ENCODE results near the gene CCDC137.

CCDC137 gene

DNA sequence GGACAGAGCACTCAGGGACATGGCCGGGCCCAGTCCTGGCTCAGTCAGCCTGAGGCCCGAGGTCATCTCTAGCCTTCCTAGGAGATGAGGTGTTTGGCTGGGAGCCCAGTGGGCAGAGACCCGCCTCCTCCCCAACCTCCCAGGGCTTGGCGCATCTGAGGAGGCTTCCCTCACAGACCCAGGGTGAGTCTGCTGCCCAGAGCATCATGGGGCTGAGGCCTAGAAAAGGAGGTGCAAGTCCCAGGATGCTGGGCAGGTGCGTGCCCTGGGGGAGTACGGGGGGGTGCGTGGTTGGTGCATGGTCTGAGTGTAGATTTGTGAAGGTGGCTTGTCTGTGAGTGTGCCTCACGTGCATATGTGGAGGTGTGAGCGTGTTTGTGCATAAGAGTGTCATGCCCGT is 14.8 kb upstream of the CCDC137 start:
- H3K4me3 ChIP-seq (ENCODE audit: low read depth, low read length) = no peak overlapping the region
- TF ChIP-seq CTCF (IDR thresholded peaks at IDR 0.05; ENCODE audit: borderline replicate concordance, insufficient read depth, low read depth, low read length) = no peak

DNA sequence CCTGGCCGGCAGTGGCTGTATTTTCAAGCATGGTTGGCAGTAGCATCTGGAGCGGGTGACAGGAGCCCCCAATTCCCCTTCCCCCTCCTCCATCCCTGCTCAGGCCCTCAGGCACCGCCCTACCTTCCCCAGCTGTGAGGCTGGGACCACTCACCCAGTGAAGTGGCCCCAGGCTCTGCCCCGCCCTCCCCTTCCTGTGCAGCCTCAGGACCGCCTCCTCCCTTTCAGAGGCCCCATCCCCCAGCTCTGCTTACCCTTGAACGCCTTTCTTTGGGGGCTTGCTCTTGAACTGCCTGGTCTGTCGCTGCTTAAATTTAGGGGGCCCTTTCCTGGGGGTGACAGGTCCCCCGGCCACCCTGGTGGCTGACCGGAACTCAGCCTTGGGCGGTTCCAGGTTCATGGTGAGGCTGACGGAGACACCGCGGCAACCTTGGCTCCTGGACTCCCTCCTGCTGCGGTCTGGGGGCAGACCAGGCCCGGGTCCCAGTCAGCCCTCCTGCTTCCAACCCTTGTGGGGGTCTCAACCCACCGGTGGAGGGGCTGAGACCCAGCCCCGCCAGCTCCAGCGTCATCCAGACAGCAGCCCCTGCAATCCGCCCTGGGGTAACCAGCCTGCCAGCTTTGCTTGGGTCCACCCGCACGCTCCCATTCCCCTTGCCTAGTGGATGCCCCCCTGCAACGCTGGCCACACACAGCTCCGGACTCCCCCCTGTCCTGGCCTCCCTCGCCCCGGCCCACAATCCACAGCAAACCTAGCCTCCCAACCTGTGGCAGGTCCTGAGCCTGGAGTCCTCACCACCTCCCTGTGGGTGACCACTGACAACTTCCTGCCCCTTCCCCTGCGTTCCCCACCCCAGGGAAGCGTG is 13.4 kb upstream of the CCDC137 start:
- TF ChIP-seq CTCF (IDR thresholded peaks at IDR 0.05; ENCODE audit: borderline replicate concordance, insufficient read depth, low read depth, low read length) = no peak
- H3K4me3 ChIP-seq (ENCODE audit: low read depth, low read length) = peak overlapping the region; percentile 34

DNA sequence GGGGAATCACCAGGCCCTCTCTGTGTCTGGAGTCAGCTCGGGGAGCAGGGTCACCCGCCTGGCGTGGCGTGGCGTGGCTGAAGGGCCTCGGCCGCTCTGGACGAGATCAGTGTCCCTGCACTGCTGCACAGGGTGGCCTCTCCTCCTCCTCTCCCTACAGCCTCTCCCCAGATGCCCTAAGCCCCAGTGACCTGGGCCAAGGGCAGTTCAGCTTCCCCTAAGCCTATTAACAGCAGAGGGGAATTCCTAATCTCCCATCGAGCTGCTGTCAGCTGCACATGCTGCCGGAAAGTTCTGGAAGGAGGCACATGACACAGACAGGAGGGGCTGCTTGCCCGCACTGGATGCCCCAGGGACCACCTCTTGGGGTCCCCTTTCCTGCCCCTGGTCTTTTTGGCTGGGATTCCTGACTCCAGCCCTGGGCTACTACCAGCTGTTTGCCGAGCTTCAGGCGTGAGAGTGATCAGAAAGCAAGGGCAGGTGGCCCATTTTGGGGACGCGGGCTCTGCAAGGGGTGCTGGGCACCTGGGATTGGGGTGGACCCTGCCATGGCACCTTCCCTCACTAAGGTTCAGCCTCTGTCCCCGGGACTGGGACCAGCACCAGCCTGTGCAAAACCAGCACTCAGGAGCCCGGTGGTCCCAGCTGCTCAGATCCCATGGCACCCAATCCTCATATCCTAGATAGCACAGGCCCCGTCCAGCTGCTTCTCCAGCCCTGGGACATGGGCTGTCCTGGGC is 11.0 kb upstream of the CCDC137 start:
- no peak for TF ChIP-seq CTCF (IDR thresholded peaks at IDR 0.05; ENCODE audit: borderline replicate concordance, insufficient read depth, low read depth, low read length)
- H3K4me3 ChIP-seq (ENCODE audit: low read depth, low read length) = no peak overlapping the region

DNA sequence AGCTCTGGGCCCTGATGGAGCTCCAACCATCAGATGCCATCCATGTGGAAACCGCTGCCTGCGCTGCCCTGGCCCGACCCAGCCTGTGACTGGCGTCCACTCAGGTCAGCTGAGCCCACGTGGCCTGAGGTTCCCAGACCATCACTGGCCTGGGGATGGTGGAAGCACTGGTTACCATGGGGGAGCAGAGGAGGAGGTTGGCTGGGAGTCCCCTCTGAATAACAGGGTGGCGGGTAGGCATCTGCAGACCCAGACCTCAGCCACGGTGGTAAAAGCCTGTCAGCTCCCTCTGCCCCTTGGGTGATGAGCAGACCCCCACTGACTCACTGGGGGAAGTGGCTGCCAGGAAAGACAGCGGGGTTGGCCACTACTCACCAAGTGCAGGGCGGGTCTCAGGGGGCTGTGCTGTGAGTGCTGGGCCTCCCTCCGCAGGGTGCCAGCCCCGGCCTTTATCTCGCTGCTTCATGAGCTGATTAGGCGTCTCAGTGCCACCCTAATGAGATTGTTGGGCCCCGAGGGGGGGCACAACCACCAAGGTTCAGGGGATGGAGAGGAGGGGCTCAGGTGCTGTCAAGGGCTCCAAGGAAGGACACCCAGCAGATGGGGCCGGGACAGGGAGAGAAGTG is 10.3 kb upstream of the CCDC137 start, which contains the start of gene PDE6G:
Gene PDE6G, minus strand, starts transcription at position 425 of the 626 bp plus-strand sequence. CDS start 3,237 bp downstream, outside the sequence.
- no peak for TF ChIP-seq CTCF (IDR thresholded peaks at IDR 0.05; ENCODE audit: borderline replicate concordance, insufficient read depth, low read depth, low read length)
- H3K4me3 ChIP-seq (ENCODE audit: low read depth, low read length) = no peak within 1 kb of the TSS

GRCh38 chr17:81656835-81657234 is 9.7 kb upstream of the CCDC137 start:
- TF ChIP-seq CTCF (IDR thresholded peaks at IDR 0.05; ENCODE audit: borderline replicate concordance, insufficient read depth, low read depth, low read length) = no peak
- H3K4me3 ChIP-seq (ENCODE audit: low read depth, low read length) = no peak overlapping the region

DNA sequence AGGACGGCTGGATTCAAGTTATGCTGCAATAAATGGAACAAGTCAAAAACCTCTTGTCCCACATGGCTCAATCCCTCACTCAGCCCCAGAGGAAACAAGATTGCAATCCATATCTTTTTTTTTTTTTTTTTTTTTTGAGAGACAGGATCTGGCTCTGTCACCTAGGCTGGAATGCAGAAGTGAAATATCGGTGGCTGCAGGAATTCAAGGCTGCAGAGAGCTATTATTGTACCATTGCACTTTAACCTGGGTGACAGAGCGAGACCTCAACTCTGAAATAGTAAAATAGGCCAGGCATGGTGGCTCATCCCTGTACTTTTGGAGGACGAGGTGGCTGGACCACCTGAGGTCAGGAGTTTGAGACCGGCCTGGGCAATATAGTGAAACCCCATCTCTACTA is 7.5 kb upstream of the CCDC137 start:
- H3K4me3 ChIP-seq (ENCODE audit: low read depth, low read length) = no peak overlapping the region
- no peak for TF ChIP-seq CTCF (IDR thresholded peaks at IDR 0.05; ENCODE audit: borderline replicate concordance, insufficient read depth, low read depth, low read length)

All from GM12875 (cell line).